H1 (cell line): ENCODE data around the gene VAMP4.

Source experiments
- EZH2 ChIP-seq: fragments of 200-600 bp; sonication (generic); IDR thresholded peaks from 2 replicates; pipeline ENCODE4 v1.7.1; 2012; ENCODE audit warnings: low read depth, mild to moderate bottlenecking, moderate library complexity, low read length, inconsistent platforms; ENCODE audit not compliant: severe bottlenecking
- FOSL1 ChIP-seq: IDR thresholded peaks from 2 replicates; pipeline ENCODE4 v1.6.1; 2011; ENCODE audit warnings: mild to moderate bottlenecking, low read depth, low read length, moderate library complexity; ENCODE audit not compliant: insufficient read depth
- RAD21 ChIP-seq, 2 experiments: IDR thresholded peaks in 1 of 2; conservative IDR thresholded peaks in 1 of 2; 2 replicates each; pipeline ENCODE4 v1.6.1; 2011; ENCODE audit warnings: low read depth in 2 of 2, low read length in 2 of 2, improper control_type of control experiment in 1 of 2, inconsistent platforms in 1 of 2, mild to moderate bottlenecking in 1 of 2, moderate library complexity in 1 of 2
- TAF1 ChIP-seq: IDR thresholded peaks from 2 replicates; pipeline ENCODE4 v1.6.1; 2011; ENCODE audit warnings: mild to moderate bottlenecking, low read depth, low read length
- TEAD4 ChIP-seq: IDR thresholded peaks from 2 replicates; pipeline ENCODE4 v1.6.1; 2012; ENCODE audit warnings: low read depth, low read length, inconsistent platforms, mixed read lengths
- YY1 ChIP-seq: IDR thresholded peaks from 2 replicates; pipeline ENCODE4 v1.6.1; 2011; ENCODE audit warnings: low read depth, mild to moderate bottlenecking, low read length
- TF ChIP-seq, protein P1 (sequence below), 3 experiments: IDR thresholded peaks; 1 replicate in 2 of 3; 2 replicates in 1 of 3; pipeline versions ENCODE4 v1.5.1 to v1.6.1; 2011; ENCODE audit warnings: low read length in 3 of 3, mild to moderate bottlenecking in 3 of 3, inconsistent platforms in 2 of 3, low read depth in 1 of 3, moderate library complexity in 1 of 3; ENCODE audit not compliant: insufficient read depth in 1 of 3; ENCODE audit errors: control extremely low read depth in 1 of 3
- TF ChIP-seq, protein P2 (sequence below): IDR thresholded peaks from 2 replicates; pipeline ENCODE4 v1.6.1; 2011; ENCODE audit warnings: low read length, improper control_type of control experiment
- TF ChIP-seq, protein P3 (sequence below): IDR thresholded peaks from 2 replicates; pipeline ENCODE4 v1.6.1; 2012; ENCODE audit warnings: inconsistent platforms
- TF ChIP-seq, protein P4 (sequence below): fragments of 300-600 bp; sonication (generic); IDR thresholded peaks from 2 replicates; pipeline ENCODE4 v1.7.1; 2012; ENCODE audit warnings: low read length, moderate library complexity, mild to moderate bottlenecking, inconsistent platforms; ENCODE audit not compliant: insufficient replicate concordance

DNA sequence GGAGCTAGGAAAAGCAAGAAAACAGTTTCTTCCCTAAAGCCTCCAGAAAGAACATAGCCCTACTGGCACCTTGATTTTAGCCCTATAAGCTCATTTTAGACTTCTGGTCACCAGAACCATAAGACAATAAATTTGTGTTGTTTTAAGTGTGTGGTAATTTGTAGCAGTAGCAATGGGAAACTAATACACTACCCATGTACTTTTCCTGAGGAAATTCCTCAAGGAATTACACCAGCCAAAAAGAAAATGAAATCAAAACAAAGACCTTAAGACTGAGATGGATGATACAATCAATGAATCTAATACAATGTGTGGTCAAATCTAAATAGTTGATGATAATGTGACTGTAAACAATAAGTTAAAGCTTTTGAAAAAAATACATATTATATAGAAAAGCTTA is 11.8 kb downstream of the VAMP4 start:
- TF ChIP-seq, protein P1, sequence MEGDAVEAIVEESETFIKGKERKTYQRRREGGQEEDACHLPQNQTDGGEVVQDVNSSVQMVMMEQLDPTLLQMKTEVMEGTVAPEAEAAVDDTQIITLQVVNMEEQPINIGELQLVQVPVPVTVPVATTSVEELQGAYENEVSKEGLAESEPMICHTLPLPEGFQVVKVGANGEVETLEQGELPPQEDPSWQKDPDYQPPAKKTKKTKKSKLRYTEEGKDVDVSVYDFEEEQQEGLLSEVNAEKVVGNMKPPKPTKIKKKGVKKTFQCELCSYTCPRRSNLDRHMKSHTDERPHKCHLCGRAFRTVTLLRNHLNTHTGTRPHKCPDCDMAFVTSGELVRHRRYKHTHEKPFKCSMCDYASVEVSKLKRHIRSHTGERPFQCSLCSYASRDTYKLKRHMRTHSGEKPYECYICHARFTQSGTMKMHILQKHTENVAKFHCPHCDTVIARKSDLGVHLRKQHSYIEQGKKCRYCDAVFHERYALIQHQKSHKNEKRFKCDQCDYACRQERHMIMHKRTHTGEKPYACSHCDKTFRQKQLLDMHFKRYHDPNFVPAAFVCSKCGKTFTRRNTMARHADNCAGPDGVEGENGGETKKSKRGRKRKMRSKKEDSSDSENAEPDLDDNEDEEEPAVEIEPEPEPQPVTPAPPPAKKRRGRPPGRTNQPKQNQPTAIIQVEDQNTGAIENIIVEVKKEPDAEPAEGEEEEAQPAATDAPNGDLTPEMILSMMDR (IDR thresholded peaks at IDR 0.05; ENCODE audit: control extremely low read depth in 1 of 3, insufficient read depth in 1 of 3, low read depth in 1 of 3, low read length in 3 of 3), result no peak
- TF ChIP-seq FOSL1 (no peak), EZH2 (no peak), RAD21 (IDR thresholded peaks at IDR 0.05 in 1 of 2, conservative IDR thresholded peaks at IDR 0.05 in 1 of 2; ENCODE audit: low read depth in 2 of 2, low read length in 2 of 2) (no peak), YY1 (no peak), TAF1 (no peak), TEAD4 (no peak)
- TF ChIP-seq, protein P2, sequence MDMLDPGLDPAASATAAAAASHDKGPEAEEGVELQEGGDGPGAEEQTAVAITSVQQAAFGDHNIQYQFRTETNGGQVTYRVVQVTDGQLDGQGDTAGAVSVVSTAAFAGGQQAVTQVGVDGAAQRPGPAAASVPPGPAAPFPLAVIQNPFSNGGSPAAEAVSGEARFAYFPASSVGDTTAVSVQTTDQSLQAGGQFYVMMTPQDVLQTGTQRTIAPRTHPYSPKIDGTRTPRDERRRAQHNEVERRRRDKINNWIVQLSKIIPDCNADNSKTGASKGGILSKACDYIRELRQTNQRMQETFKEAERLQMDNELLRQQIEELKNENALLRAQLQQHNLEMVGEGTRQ, result no peak
- TF ChIP-seq, protein P3, sequence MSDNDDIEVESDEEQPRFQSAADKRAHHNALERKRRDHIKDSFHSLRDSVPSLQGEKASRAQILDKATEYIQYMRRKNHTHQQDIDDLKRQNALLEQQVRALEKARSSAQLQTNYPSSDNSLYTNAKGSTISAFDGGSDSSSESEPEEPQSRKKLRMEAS, result no peak
- TF ChIP-seq, protein P4, sequence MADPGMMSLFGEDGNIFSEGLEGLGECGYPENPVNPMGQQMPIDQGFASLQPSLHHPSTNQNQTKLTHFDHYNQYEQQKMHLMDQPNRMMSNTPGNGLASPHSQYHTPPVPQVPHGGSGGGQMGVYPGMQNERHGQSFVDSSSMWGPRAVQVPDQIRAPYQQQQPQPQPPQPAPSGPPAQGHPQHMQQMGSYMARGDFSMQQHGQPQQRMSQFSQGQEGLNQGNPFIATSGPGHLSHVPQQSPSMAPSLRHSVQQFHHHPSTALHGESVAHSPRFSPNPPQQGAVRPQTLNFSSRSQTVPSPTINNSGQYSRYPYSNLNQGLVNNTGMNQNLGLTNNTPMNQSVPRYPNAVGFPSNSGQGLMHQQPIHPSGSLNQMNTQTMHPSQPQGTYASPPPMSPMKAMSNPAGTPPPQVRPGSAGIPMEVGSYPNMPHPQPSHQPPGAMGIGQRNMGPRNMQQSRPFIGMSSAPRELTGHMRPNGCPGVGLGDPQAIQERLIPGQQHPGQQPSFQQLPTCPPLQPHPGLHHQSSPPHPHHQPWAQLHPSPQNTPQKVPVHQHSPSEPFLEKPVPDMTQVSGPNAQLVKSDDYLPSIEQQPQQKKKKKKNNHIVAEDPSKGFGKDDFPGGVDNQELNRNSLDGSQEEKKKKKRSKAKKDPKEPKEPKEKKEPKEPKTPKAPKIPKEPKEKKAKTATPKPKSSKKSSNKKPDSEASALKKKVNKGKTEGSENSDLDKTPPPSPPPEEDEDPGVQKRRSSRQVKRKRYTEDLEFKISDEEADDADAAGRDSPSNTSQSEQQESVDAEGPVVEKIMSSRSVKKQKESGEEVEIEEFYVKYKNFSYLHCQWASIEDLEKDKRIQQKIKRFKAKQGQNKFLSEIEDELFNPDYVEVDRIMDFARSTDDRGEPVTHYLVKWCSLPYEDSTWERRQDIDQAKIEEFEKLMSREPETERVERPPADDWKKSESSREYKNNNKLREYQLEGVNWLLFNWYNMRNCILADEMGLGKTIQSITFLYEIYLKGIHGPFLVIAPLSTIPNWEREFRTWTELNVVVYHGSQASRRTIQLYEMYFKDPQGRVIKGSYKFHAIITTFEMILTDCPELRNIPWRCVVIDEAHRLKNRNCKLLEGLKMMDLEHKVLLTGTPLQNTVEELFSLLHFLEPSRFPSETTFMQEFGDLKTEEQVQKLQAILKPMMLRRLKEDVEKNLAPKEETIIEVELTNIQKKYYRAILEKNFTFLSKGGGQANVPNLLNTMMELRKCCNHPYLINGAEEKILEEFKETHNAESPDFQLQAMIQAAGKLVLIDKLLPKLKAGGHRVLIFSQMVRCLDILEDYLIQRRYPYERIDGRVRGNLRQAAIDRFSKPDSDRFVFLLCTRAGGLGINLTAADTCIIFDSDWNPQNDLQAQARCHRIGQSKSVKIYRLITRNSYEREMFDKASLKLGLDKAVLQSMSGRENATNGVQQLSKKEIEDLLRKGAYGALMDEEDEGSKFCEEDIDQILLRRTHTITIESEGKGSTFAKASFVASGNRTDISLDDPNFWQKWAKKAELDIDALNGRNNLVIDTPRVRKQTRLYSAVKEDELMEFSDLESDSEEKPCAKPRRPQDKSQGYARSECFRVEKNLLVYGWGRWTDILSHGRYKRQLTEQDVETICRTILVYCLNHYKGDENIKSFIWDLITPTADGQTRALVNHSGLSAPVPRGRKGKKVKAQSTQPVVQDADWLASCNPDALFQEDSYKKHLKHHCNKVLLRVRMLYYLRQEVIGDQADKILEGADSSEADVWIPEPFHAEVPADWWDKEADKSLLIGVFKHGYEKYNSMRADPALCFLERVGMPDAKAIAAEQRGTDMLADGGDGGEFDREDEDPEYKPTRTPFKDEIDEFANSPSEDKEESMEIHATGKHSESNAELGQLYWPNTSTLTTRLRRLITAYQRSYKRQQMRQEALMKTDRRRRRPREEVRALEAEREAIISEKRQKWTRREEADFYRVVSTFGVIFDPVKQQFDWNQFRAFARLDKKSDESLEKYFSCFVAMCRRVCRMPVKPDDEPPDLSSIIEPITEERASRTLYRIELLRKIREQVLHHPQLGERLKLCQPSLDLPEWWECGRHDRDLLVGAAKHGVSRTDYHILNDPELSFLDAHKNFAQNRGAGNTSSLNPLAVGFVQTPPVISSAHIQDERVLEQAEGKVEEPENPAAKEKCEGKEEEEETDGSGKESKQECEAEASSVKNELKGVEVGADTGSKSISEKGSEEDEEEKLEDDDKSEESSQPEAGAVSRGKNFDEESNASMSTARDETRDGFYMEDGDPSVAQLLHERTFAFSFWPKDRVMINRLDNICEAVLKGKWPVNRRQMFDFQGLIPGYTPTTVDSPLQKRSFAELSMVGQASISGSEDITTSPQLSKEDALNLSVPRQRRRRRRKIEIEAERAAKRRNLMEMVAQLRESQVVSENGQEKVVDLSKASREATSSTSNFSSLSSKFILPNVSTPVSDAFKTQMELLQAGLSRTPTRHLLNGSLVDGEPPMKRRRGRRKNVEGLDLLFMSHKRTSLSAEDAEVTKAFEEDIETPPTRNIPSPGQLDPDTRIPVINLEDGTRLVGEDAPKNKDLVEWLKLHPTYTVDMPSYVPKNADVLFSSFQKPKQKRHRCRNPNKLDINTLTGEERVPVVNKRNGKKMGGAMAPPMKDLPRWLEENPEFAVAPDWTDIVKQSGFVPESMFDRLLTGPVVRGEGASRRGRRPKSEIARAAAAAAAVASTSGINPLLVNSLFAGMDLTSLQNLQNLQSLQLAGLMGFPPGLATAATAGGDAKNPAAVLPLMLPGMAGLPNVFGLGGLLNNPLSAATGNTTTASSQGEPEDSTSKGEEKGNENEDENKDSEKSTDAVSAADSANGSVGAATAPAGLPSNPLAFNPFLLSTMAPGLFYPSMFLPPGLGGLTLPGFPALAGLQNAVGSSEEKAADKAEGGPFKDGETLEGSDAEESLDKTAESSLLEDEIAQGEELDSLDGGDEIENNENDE, result no peak
